KG1 (cell line): ENCODE data around the gene PLEKHB2.
A peak's percentile ranks its signal among the peaks of the same experiment; 100 is the strongest.
"Not testable (repeated sequence)": the region's sequence is repeated elsewhere in the genome, so short reads cannot be mapped to it uniquely, and the experiment has no call there.

Experiments
- DNase-seq: peaks from one replicate; lab custom pipeline; 2025; lab: John Stamatoyannopoulos, UW

The PLEKHB2 gene

DNA sequence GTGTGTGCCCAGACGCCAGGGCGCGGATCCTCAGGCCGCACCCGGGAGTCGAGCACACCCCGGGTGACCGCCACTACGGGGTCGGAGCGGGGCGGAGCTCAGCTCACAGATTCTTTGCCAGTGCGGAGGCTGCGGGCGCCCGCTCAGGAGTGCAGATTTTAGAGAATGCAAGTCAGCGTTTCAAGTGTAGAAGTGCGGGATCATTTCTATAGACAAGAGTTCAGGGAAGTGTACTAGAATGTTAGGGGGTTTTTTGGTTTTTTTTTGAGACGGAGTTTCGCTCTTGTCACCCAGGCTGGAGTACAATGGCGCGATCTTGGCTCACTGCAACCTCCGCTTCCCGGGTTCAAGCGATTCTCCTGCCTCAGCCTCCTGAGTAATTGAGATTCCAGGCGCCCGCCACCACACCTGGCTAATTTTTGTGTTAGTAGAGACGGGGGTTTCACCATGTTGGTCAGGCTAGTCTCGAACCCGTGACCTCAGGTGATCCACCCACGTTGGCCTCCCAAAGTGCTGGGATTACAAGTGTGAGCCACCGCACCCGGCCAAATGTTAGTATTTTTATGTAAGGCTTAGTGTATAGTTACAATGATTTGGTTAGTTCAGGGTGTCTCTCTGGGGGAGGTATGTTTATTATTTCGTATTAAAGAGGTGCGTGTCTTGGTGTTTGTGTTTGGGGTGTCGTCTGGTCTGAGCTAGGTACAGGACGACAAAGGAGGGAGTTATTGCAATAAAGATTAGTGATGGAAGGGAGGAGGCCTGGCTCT, 11.3 kb upstream of the PLEKHB2 start:
- DNase-seq: peak; percentile 91

DNA sequence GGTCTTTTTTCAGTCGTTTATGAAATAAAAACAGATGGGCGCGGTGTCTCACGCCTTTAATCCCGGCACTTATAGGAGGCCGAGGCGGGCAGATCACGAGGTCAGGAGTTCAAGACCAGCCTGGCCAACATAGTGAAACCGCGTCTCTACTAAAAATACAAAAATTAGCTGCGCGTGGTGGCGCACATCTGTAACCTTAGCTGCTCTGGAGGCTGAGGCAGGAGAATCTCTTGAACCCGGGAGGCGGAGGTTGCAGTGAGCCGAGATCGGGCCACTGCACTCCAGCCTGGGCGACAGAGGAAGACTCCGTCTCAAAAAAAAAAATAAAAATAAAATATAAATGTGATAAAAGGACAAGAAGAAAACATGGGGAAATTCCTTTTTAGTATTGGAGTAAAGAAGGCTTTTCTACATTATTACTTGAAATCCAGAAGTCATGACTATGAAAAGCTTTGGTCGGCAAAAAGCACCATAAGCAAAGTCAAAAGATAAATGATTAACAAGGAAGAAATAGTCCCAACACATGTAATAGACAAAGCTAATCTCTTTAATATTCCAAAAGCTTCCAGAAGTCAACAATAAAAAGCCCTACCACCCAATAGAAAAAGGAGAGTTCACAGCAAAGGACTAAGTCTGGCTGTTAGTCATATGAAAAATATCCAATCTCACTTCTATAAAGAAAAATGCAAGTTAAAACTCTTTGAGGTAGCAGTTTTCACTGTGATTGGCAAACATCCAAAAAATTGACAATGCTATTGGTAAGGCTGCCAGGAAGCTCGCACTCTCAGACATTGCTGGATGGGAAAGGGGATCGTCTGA, 10.5 kb upstream of the PLEKHB2 start:
- no peak for DNase-seq

- no peak for DNase-seq
Observed at GRCh38 chr2:131103165-131103564, 2.0 kb upstream of the PLEKHB2 start.

GRCh38 chr2:131104487-131105155, 515 bp upstream of the PLEKHB2 start:
- no peak for DNase-seq

DNA sequence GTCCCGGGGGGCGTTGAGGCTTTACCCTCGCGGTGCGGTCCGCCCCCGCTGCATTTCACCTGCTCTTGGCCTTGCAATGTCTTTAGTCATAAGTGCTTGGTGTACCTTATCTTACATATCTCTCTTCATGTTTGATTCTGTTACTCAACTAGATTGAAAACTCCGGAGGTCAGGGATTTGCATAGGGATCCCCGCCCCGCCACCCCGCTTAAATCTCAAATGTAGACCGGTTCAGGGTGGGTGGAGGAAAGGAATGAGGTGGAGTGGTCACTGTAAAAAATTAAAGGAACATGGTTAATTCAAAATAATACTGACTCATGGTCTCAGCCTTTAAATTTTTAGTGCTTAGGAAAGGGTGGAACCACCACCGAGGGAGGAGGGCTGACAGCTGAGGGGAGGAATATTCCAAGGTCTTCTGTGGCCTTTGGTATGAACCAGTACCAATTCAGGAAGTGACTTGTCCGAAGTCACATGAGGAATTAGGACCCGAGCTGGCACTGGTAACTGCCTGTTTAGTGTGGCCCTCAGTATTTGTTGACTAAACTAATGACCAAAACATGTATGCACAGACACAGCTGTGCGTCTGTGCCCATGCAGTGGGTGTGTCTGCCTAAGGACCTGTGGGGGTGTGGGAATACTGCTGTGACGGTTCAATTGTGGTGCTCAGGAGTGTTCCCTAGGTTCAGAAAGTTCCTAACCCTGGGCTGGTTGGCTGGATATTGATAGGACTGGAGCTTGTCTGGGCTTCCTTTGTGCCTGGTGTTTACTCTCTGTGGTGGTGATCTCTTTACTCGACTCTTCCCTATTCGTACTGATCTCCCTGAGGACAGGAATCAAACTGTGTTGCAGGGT, 1.0 kb downstream of the PLEKHB2 start:
- peak; percentile 17 for DNase-seq

DNA sequence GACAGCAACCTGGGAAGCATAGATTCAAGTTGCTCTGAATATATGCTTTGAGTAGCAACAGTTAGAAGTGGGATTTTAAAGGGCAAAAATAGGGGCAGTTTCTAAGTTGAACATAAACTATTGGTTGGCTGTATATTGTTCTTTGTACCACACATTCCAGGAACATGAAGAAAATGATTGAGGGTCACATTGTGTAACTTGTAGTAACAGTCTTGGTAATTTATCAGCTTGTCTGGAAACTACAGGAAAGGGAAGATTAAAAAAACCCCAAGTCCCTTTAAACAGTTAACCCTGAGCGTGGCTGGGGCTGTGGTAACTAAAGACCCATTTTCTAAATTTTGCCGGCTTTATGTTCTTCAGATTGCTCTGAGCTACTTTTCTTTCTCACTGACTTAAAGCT, 7.4 kb downstream of the PLEKHB2 start:
- DNase-seq: no peak

DNA sequence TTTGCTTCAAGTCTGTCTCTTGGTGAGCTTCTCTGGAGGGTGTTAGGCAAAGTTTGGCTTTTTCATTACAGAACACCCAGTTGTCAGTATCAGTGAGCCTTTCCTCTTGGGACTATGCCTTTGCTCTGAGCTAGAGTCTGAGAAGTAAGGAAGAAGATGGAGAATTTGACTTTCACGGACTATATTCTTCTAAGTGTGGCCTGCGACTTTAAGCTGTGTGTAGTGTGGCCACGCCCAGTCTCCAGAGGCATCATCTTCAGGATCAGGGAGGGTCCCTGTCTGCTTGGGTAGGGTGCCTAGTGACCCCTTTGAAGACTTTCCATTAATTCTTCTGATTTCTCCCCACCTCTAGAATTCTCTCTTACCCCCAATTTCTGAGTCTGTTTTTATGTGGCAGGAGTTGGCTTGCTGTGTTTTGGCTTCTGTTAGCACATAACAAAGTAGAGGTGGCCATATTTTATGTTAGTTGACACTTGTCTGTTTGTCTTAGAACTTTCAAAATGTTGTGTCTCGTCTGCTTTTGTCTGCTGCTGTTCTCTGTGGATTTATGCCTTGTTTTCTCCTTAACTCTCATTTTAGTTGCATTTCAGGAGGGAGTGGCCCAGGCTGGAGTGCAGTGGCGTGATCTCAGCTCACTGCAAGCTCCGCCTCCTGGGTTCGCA, 8.6 kb downstream of the PLEKHB2 start:
- no peak for DNase-seq

- DNase-seq: not testable (repeated sequence)
Observed at GRCh38 chr2:131114950-131115349, 9.8 kb downstream of the PLEKHB2 start.

DNA sequence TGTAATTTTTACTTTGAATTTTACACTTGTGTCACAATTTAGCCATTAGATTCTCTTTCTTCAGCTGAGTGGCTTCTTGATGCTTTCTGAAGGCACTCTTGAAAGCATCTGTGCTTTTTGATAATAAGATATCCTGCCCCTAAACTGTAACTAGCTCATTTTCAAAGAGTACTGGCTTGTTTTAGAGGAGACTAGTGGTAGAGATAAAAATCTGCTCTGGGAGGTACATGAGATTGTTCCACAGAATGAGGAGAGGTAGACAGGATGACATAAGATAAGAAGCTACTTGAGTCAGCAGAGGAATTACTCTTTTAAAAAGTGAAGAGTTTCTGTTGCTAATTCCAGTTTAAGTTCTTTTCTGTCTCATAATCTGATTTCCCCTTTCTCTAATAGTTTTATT, 10.6 kb downstream of the PLEKHB2 start:
- DNase-seq: no peak

GRCh38 chr2:131120815-131121317, 15.7 kb downstream of the PLEKHB2 start:
- no peak for DNase-seq

GRCh38 chr2:131121464-131121863, 16.3 kb downstream of the PLEKHB2 start:
- no peak for DNase-seq

DNA sequence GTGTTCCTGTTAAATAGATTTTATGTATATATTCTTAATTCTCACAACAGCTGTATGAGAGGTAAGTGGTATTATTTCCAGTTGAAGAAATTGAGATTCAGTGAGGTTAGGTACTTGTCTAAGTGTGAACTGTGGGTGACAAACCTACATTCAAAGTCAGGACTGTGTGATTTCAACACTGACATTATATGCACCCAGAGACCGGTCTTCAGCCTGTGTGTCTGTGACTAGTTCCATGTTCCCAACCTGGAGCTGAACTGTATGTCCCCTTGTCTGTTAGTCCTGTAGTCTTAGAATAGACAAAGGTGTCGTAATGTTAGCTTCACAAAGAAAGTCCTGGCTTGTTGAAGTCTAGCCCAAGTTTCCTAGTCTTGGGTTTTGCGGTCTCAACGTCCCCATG, 17.4 kb downstream of the PLEKHB2 start:
- no peak for DNase-seq

GRCh38 chr2:131123192-131123591, 18.1 kb downstream of the PLEKHB2 start:
- DNase-seq: no peak

DNA sequence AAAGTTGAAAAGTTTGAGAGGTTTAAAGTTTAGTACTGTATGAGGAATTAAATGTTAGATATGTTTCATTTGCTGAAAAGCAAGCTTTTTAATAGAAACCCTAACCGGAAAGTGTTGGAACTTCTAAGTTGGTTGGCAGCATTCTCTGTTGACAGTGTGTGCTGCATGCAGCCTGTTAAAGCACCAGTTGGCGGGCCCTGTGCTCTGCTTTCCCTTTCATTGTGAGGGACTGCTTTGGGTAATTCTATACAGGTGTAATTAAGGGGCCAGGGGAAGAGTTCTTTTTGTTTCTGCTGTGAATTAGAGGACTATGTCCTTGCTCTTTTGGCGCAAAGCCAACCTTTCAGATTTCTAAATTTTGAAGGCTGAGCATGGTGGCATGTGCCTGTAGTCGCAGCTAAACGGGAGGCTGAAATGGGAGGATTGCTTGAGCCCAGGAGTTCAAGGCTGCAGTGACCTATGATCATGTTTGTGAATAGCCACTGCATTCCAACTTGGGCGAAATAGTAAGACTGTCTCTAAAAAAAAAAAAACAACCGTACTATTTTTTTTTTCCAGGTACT, 20.1 kb downstream of the PLEKHB2 start:
- DNase-seq: no peak

GRCh38 chr2:131126436-131126835, 21.3 kb downstream of the PLEKHB2 start:
- DNase-seq: no peak

- DNase-seq: no peak
Observed at GRCh38 chr2:131127076-131127475, 21.9 kb downstream of the PLEKHB2 start.

DNA sequence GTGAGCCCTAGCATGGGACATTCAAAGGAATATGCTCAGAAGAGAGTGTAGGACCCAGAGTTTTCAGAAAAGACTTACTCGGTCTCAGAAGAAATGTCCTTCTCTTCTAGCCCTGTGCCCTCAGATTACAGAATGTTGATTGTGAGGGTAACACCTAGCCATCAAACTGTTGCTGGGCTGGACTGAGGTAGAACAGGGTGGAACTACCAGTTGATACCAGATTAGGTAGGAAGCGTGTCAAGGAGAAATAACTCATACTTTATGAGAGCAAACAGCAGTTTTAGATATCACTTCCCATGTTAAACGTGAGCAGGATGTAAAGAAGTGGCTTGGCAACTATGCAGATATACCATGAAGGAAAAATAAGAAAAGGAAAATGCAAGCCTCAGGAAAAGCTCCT, 22.8 kb downstream of the PLEKHB2 start:
- DNase-seq: no peak

- DNase-seq: no peak
Observed at GRCh38 chr2:131130298-131130596, 25.1 kb downstream of the PLEKHB2 start.

DNA sequence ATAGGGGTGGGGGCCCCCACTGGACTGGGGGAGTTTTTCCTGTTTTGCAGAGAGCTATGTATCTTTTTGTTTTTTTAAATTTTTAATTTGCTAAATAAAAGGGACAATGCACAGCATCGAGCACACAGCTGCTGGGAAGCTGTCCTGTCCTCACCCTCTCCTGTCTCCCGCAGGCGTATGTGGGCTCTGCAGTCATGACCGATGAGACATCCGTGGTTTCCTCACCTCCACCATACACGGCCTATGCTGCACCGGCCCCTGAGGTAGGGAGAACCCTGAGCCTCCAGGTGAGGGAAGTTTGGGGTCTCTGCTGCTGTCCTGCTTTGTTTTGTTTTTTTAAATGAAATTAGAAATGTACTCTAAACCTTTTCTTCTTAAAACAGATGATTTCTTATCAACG, 27.6 kb downstream of the PLEKHB2 start:
- DNase-seq: no peak

GRCh38 chr2:131140581-131140980, 35.4 kb downstream of the PLEKHB2 start:
- no peak for DNase-seq

GRCh38 chr2:131142849-131143248, 37.7 kb downstream of the PLEKHB2 start:
- DNase-seq: no peak
